ENCODE measurements around the gene C1D. TPM values are rescaled to one million over a fixed set of nuclear protein-coding genes. Genes with fewer than 3 reads are reported as not detected.

The C1D gene
- total and polyA plus RNA-seq, 2 of the 4 experiments (the other 2 are of a cell fraction) = 2.7 to 14.3 TPM

- no peak overlapping the region for H3K23ac ChIP-seq (ENCODE audit: low read depth, low read length)
- CTCF ChIA-PET = no interaction called here
- no peak overlapping the region for H4K8ac ChIP-seq (ENCODE audit: low read depth in 2 of 2, low read length in 2 of 2)
- H3K14ac ChIP-seq (replicated peaks; ENCODE audit: low read depth, low read length) = no peak overlapping the region
- H2BK5ac ChIP-seq (ENCODE audit: low read depth, low read length, poor library complexity, severe bottlenecking) = no peak overlapping the region
- H3K9ac ChIP-seq (ENCODE audit: low read depth, low read length) = no peak overlapping the region
- no CpG with 5 or more reads among the region's 3 CpGs for WGBS, 2 experiments (ENCODE audit: extremely low coverage in 2 of 2, insufficient read length in 1 of 2)
- intact Hi-C loops (cut with micrococcal nuclease) (no loop called here), dilution Hi-C loops (cut with HindIII; ENCODE audit: low sequenced_read_pairs, unreplicated experiment) (no loop called here), in situ Hi-C loops (cut with MboI; ENCODE audit: low sequenced_read_pairs) (no loop called here)
- H2AFZ ChIP-seq (replicated peaks; ENCODE audit: low read length, poor library complexity) = no peak overlapping the region
- no peak for DNase-seq
- H2BK20ac ChIP-seq (ENCODE audit: low read depth, low read length) = no peak overlapping the region
- no peak overlapping the region for H3K56ac ChIP-seq (ENCODE audit: extremely low read depth, insufficient read depth, low read length)
- H3K9me1 ChIP-seq (ENCODE audit: insufficient read depth, low read length) = peaks cover 6% of the 10 kb centered on the region; the same call in 1 of the 2 replicates
- H2BK120ac ChIP-seq (ENCODE audit: low read depth, low read length) = no peak overlapping the region
- H3K4me2 ChIP-seq (ENCODE audit: low read depth, low read length) = no peak overlapping the region
- H3K9me3 ChIP-seq (ENCODE audit: control insufficient read depth, insufficient read depth, low read length) = no peaks in the 10 kb centered on the region
- H3K27me3 ChIP-seq (ENCODE audit: control insufficient read depth, insufficient read depth, low read length) = no peaks in the 10 kb centered on the region
- no peak overlapping the region for H3K4ac ChIP-seq (ENCODE audit: low read depth, low read length)
- H4K5ac ChIP-seq (ENCODE audit: low read depth, low read length) = no peak overlapping the region
- no peak overlapping the region for H3K18ac ChIP-seq (ENCODE audit: low read depth, low read length)
- no peak overlapping the region for H3K4me3 ChIP-seq (ENCODE audit: insufficient read depth, low read depth, low read length)
- BruUV-seq (replicated peaks) = no TSS peak
- POLR2A ChIA-PET (ENCODE audit: unreplicated experiment) = no interaction called here
- no peak overlapping the region for H3K27ac ChIP-seq (ENCODE audit: insufficient read depth, low read length)
- TF ChIP-seq NFE2L2 (IDR thresholded peaks at IDR 0.05; ENCODE audit: low read depth, low read length) = no peak
- TF ChIP-seq RFX5 (IDR thresholded peaks at IDR 0.05; ENCODE audit: low read depth, low read length) = no peak
- TF ChIP-seq CEBPB (IDR thresholded peaks at IDR 0.05; ENCODE audit: low read depth, low read length) = no peak
- no peak for TF ChIP-seq USF2 (IDR thresholded peaks at IDR 0.05; ENCODE audit: low read depth, low read length)
- no peak for TF ChIP-seq FOS (IDR thresholded peaks at IDR 0.05; ENCODE audit: low read depth, low read length)
- TF ChIP-seq, protein P1, sequence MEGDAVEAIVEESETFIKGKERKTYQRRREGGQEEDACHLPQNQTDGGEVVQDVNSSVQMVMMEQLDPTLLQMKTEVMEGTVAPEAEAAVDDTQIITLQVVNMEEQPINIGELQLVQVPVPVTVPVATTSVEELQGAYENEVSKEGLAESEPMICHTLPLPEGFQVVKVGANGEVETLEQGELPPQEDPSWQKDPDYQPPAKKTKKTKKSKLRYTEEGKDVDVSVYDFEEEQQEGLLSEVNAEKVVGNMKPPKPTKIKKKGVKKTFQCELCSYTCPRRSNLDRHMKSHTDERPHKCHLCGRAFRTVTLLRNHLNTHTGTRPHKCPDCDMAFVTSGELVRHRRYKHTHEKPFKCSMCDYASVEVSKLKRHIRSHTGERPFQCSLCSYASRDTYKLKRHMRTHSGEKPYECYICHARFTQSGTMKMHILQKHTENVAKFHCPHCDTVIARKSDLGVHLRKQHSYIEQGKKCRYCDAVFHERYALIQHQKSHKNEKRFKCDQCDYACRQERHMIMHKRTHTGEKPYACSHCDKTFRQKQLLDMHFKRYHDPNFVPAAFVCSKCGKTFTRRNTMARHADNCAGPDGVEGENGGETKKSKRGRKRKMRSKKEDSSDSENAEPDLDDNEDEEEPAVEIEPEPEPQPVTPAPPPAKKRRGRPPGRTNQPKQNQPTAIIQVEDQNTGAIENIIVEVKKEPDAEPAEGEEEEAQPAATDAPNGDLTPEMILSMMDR (conservative IDR thresholded peaks at IDR 0.05; ENCODE audit: low read depth, low read length) = no peak
- no peaks in the 10 kb centered on the region for H4K20me1 ChIP-seq (ENCODE audit: insufficient read depth, low read length)
- no peak overlapping the region for H2AK9ac ChIP-seq (replicated peaks; ENCODE audit: low read depth, low read length, poor library complexity)
- H3K36me3 ChIP-seq (ENCODE audit: control insufficient read depth, insufficient read depth, low read length) = no peaks in the 10 kb centered on the region
- peaks cover 2% of the 10 kb centered on the region; the same call in 1 of the 2 replicates for H3K4me1 ChIP-seq (ENCODE audit: control insufficient read depth, insufficient read depth, low read length)
- no peak overlapping the region for H2AK5ac ChIP-seq (ENCODE audit: low read depth, low read length)
- no peaks in the 10 kb centered on the region for H3K79me1 ChIP-seq (ENCODE audit: low read depth in 1 of 2, low read length in 2 of 2)
- no peak for ATAC-seq (ENCODE audit: low read depth)
- no peak overlapping the region for H4K91ac ChIP-seq (ENCODE audit: insufficient read depth, low read depth, low read length)
- no peak overlapping the region for H2BK15ac ChIP-seq (ENCODE audit: low read depth, low read length)
Observed at GRCh38 chr2:67999332-67999731, 63.5 kb downstream of the C1D start.
